Ovary (tissue), 9 donors: Measurements from ENCODE around the gene ZXDA. TPM values are rescaled to one million over a fixed set of nuclear protein-coding genes. Genes with fewer than 3 reads are reported as not detected.

ENCODE experiments used
- DNase-seq, 5 donors: peaks; one replicate each; pipeline ENCODE4 v3.0.0-alpha.2; 2019 to 2020
- H3K27ac ChIP-seq, 2 donors: fragments of 200-600 bp; one replicate each; pipeline versions ENCODE4 v1.5.1 to v1.8.0; 2019 to 2022
- H3K27me3 ChIP-seq: fragments of 200-600 bp; one replicate; pipeline ENCODE4 v1.8.0; 2022
- H3K36me3 ChIP-seq: fragments of 200-600 bp; sonication (generic); one replicate; pipeline ENCODE4 v1.5.1; 2019
- H3K4me1 ChIP-seq: one replicate; pipeline ENCODE4 v1.8.1; 2013; ENCODE audit warnings: mild to moderate bottlenecking, moderate library complexity; ENCODE audit not compliant: insufficient read depth
- H3K4me3 ChIP-seq: fragments of 200-600 bp; sonication (generic); one replicate; pipeline ENCODE4 v1.5.1; 2017
- H3K9me3 ChIP-seq, 2 donors: fragments of 200-600 bp in 1 of 2; sonication (generic) in 1 of 2; one replicate each; pipeline versions ENCODE4 v1.5.1 to v1.8.1; 2013 to 2019; ENCODE audit warnings: mild to moderate bottlenecking in 1 of 2, moderate library complexity in 1 of 2
- CTCF ChIP-seq, 3 donors: fragments of 450-650 bp in 2 of 3; fragments of 200-600 bp in 1 of 3; IDR thresholded peaks; one replicate each; pipeline versions ENCODE4 v1.5.1 to v1.8.0; 2016 to 2022; ENCODE audit warnings: antibody characterized with exemption in 3 of 3, mild to moderate bottlenecking in 1 of 3
- EP300 ChIP-seq: sonication (generic); formaldehyde crosslinking; IDR thresholded peaks from one replicate; pipeline ENCODE4 v1.6.1; 2017; ENCODE audit warnings: antibody characterized with exemption
- POLR2A ChIP-seq: fragments of 450-650 bp; IDR thresholded peaks from one replicate; pipeline ENCODE4 v1.6.1; 2017; ENCODE audit warnings: antibody characterized with exemption, mild to moderate bottlenecking, moderate library complexity
- WGBS, 3 donors: extraction: QIAGEN DNeasy Blood & Tissue Kit in 1 of 3; methylation state at CpG; one replicate each; pipeline versions ENCODE4 v1.1.5 to v1.1.7; 2013 to 2017; 5-methylcytosine and 5-hydroxymethylcytosine counted together
- intact Hi-C, 4 donors: fragments of 100-400 bp; cut with DNase I; formaldehyde crosslinking; loops; one replicate each; pipeline versions ENCODE4 v1.11.0 to v1.15.1; 2022 to 2023
- polyA plus RNA-seq, 2 donors: library from polyadenylated mRNA; stranded (reverse); fragments of 200-250 nt in 1 of 2; fragments of 350-450 nt in 1 of 2; fragmentation: Illumina TruSeq in 1 of 2; extraction: RNeasy Lipid Tissue Mini Kit (QIAGEN cat#74804) in 1 of 2; gene quantifications; one replicate each; pipeline ENCODE4 v1.2.3, GENCODE V29; 2013 to 2014
- total RNA-seq, 7 donors: library from RNA; depleted of rRNA in 2 of 7; stranded (reverse); fragments of >200 nt in 2 of 7; fragmentation: NEBNext Ultra II Directional in 3 of 7; extraction: Animal tissue kit (Norgen Biotek cat#: 25700) in 3 of 7; gene quantifications; one replicate each; pipeline versions ENCODE4 v1.1.0 to v1.2.4, GENCODE V29; 2016 to 2023
- donor health status: DM: no; HTN: no; CAD: no; lungs with moderate emphysema.
- donor health status: DM: no; HTN: no; CAD: no.
- donor health status: Bipolar disorder and iron deficiency.
- donor health status: DM: yes; HTN: yes; CAD: no.
- donor health status: DM: no; HTN: no; CAD: no.
- donor health status: DM: yes; HTN: yes; CAD: no.

Gene ZXDA
- total and polyA plus RNA-seq, 9 donors, result 2.9 to 9.1 (median 8.1) TPM

- DNase-seq, result no peak
- Histone ChIP-seq H3K27me3 (no peaks in the 10 kb centered on the region), H3K27ac (peak overlapping the region in 1 of 2 donors; percentile 26), H3K9me3 (no peaks in the 10 kb centered on the region), H3K4me1 (no peaks in the 10 kb centered on the region), H3K4me3 (no peak overlapping the region), H3K36me3 (no peaks in the 10 kb centered on the region)
- 17 to 27% (median 25%) methylated on average over 2 of the region's 2 CpGs for WGBS, 3 donors
- intact Hi-C loops, result no loop called here
- no peak for TF ChIP-seq EP300
- no peak for TF ChIP-seq CTCF (IDR thresholded peaks at IDR 0.05)
- no peak for TF ChIP-seq POLR2A
Observed at GRCh38 chrX:57905141-57905540, 5.1 kb downstream of the ZXDA start.

- no peaks in the 10 kb centered on the region for H3K4me1 ChIP-seq
- no peak overlapping the region for H3K27ac ChIP-seq
- no peaks in the 10 kb centered on the region for H3K9me3 ChIP-seq
- intact Hi-C loops, result no loop called here
- TF ChIP-seq POLR2A (no peak), CTCF (IDR thresholded peaks at IDR 0.05) (no peak), EP300 (no peak)
- no peaks in the 10 kb centered on the region for H3K27me3 ChIP-seq
- no peaks in the 10 kb centered on the region for H3K36me3 ChIP-seq
- WGBS, 3 donors, result 74 to 78% (median 75%) methylated on average over 7 of the region's 7 CpGs
- no peak overlapping the region for H3K4me3 ChIP-seq
- DNase-seq, result no peak
Observed at GRCh38 chrX:57904176-57904880, 5.9 kb downstream of the ZXDA start.

GRCh38 chrX:57902633-57903032 is 7.6 kb downstream of the ZXDA start:
- Histone ChIP-seq H3K27ac (no peak overlapping the region), H3K27me3 (no peaks in the 10 kb centered on the region), H3K4me3 (no peak overlapping the region), H3K36me3 (no peaks in the 10 kb centered on the region), H3K4me1 (no peaks in the 10 kb centered on the region), H3K9me3 (no peaks in the 10 kb centered on the region)
- intact Hi-C loops, result no loop called here
- no peak for DNase-seq
- WGBS, 3 donors, result 63 to 83% (median 71%) methylated on average over 2 of the region's 2 CpGs
- no peak for TF ChIP-seq POLR2A
- no peak for TF ChIP-seq EP300
- TF ChIP-seq CTCF (IDR thresholded peaks at IDR 0.05), result no peak

DNA sequence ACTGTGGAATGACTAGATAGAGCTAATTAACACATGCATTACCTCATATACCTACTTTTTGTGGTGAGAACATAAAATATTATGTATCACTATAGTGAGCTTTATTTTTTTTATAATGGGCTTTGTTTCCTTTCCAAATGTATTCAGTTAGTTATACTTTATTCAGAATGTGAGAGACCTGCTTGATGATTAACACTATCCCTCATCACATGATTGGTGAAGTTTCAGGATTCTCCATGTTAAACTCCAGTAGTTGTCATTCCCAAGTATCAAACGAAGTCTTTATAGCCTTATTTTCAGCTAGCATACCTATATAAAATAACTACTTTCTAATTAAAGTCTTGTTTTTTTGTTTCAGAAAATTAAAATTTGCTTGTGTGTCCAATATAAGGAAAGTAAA is 8.8 kb downstream of the ZXDA start:
- no peak overlapping the region for H3K27ac ChIP-seq

More for the DNA sequence above, 8.8 kb downstream of the ZXDA start:
- Histone ChIP-seq H3K36me3 (no peaks in the 10 kb centered on the region), H3K4me3 (no peak overlapping the region), H3K27me3 (no peaks in the 10 kb centered on the region), H3K4me1 (no peaks in the 10 kb centered on the region), H3K9me3 (no peaks in the 10 kb centered on the region)
- intact Hi-C loops, result no loop called here
- DNase-seq, result no peak
- TF ChIP-seq EP300, result no peak
- no peak for TF ChIP-seq POLR2A
- no peak for TF ChIP-seq CTCF (IDR thresholded peaks at IDR 0.05)
- 40 to 60% (median 46%) methylated on average over 1 of the region's 1 CpG for WGBS, 3 donors
